Measurements from ENCODE around the gene PRSS57. TPM values are rescaled to one million over a fixed set of nuclear protein-coding genes. Genes with fewer than 3 reads are reported as not detected.
A peak's percentile ranks its signal among the peaks of the same experiment; 100 is the strongest.

PRSS57 gene
- total and polyA plus RNA-seq, 5 donors = not detected

DNA sequence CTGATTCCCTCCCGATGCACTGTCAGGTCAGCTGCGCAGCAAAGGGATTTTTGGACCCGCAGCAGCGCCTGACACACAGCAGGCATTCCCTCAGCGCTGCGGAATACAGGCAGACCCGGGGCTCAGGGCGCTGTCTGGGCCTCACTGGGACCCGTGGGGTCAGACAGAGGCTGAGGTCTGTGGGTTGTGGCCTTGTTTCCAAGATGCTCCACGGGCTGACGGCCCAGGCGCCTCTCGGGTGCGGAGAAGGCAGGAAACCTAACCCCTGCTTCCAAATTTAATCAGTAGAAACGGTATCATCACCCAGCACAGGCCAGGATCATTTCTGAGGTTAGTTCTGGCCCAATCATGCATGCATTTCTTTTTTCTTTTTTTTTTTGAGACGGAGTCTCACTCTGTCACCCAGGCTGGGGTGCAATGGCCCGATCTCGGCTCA, 31.6 kb downstream of the PRSS57 start:
- no peaks in the 10 kb centered on the region for H3K27me3 ChIP-seq (ENCODE audit: control insufficient read depth, insufficient read depth)
- H3K9me3 ChIP-seq (ENCODE audit: control insufficient read depth, low read length) = no peaks in the 10 kb centered on the region
- H3K4me3 ChIP-seq (ENCODE audit: low read length) = peak overlapping the region; percentile 45
- 53% methylated on average over 18 of the region's 18 CpGs for WGBS
- intact Hi-C loops (cut with DNase I) = loop anchor here in 3 of 4 donors (2.0 to 5.0 kb wide), 2 partner anchors 71 to 131 kb away; partner anchors contain the start of gene CDC34 (in 1 of the 3)
- DNase-seq (no peak), ATAC-seq (peak; percentile 6 to 9)
- H3K4me1 ChIP-seq (ENCODE audit: control insufficient read depth, insufficient read depth, low read length) = peaks cover 9% of the 10 kb centered on the region
- peak overlapping the region; percentile 96 for H3K27ac ChIP-seq (ENCODE audit: low read length)

DNA sequence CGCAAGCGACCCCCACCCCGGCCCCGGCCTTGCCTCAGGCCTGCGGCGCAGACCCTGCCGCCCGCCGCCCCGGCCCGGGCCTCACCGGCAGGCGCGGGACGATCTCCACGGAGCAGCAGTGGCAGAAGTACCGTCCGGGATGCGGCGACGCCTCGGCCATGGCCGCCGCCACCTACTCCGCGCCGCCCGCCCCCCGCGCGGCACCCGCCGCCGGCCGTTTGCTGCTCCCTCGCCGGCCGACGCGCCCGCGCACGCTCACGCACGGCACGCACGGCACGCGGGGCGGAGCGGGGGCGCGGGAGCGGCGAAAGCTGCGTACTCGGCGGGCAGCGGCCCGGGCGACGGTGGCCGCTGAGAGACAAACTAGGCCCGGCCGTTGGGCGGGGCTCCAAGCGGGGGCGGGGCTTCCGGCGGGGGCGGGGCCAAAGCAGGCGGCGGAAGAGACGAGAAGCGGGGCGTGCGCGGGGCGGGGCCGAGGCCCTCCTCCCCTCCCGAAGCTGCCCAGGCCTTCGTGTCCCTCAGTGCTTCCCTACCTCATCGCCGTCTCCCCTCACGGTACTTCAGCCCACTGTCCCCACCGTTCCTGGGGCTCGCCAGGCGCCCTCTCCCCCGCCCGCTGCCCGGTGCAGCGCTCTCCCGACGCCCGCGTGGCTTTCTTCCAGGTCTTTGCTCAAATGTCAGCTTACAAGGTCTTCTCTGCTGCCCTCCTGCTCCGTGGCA, 32.1 kb downstream of the PRSS57 start, which contains the start of gene RNF126:
Gene RNF126, minus strand, starts transcription at position 253 of the 720 bp plus-strand sequence. Its CDS starts 93 bp downstream, at position 160.
- DNase-seq = peak; percentile 92 to 98 (median 97)
- H3K4me3 ChIP-seq (ENCODE audit: low read length) = peak within 1 kb of the TSS; percentile 94
- intact Hi-C loops (cut with DNase I) = loop anchor here in 1 of 4 donors (5.0 kb wide), 1 partner anchor 131 kb away; the partner anchor contains the start of gene CDC34
- no peaks in the 10 kb centered on the region for H3K9me3 ChIP-seq (ENCODE audit: control insufficient read depth, low read length)
- H3K4me1 ChIP-seq (ENCODE audit: control insufficient read depth, insufficient read depth, low read length) = peaks cover 9% of the 10 kb centered on the region
- 1% methylated on average over 97 of the region's 97 CpGs for WGBS
- no peaks in the 10 kb centered on the region for H3K27me3 ChIP-seq (ENCODE audit: control insufficient read depth, insufficient read depth)
- peak within 1 kb of the TSS; percentile 96 for H3K27ac ChIP-seq (ENCODE audit: low read length)
- ATAC-seq = peak; percentile 77 to 85

DNA sequence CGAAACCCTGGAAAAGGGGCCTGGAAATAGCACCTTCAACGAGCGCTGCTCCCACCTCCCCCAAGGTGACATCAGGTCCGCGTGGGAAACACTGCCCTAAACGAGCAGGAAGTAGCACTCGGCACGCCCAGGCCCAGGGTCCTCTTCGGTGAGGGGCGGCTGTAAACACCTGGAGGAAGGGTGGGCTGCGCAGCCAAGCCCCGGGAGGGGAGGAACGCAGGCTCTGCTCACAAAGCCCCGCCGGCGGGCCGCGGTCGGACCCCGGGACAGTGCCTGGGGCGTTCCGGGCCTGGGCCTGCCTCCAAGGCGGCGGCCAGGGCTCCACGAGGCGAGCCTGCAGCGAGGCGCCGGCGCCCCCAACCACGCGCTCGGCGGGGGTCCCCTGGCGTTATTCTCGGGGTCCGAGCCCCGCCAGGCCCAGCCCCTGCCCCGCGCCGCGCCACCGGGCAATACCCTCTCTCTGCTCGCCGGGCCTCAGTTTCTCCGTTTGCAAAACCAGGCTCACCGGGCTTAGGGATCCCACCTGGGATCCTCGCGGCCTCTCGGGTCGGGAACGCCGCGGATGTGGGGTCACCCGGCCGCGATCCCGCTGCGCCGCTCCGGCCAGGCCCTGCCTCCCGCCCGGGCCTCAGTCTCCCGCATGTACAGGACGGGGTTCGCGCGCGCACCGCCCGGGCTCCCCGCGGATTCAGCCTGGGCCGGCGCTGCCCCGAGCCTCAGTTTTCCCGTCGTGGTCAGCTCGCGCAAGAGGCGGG, 32.9 kb downstream of the PRSS57 start:
- Histone ChIP-seq H3K4me3 (ENCODE audit: low read length) (peak overlapping the region; percentile 94), H3K4me1 (ENCODE audit: control insufficient read depth, insufficient read depth, low read length) (peaks cover 9% of the 10 kb centered on the region), H3K27ac (ENCODE audit: low read length) (peak overlapping the region; percentile 79), H3K9me3 (ENCODE audit: control insufficient read depth, low read length) (no peaks in the 10 kb centered on the region), H3K27me3 (ENCODE audit: control insufficient read depth, insufficient read depth) (no peaks in the 10 kb centered on the region)
- under 1% methylated on average over 81 of the region's 81 CpGs for WGBS
- intact Hi-C loops (cut with DNase I) = loop anchor here in 1 of 4 donors (5.0 kb wide), 1 partner anchor 130 kb away; the partner anchor contains the start of gene CDC34
- peak in 1 of 3 donors; percentile 75 for DNase-seq
- peak in 1 of 2 donors; percentile 2 for ATAC-seq

DNA sequence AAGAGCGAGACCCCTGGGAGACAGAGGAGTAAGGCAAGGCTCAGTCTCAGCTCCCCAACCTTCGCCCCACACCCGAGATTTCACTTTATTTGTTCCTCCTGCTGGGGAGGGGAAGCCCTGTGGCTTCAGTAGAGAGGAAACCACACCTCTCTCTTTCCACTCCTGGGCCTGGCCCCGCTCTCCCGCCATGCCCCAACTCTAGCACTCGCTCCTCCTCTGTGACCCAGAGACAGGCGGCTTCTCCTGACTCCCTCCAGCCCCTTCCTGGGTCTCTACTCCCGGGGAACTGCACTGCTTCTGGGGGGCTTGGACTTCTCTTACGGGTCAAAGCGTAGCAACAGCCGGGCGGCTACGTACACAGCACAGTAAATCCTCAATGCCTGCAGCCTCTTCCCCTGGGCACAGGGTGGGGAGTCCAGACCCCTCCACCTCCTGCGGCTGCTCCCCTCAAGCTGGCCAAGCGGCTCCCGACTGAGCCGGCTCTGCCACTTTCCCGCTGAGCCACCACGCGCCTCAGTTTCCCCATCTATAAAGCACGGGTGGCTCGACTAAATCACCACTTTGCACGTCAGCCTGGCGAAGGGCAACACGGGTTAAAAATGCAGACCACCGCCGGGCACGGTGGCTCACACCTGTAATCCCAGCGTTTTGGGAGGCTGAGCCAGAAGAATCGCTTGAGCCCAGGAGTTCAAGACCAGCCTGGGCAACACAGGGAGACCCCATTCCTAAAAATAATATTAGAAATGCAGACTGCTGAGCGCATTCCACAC, 33.6 kb downstream of the PRSS57 start:
- peaks cover 9% of the 10 kb centered on the region for H3K4me1 ChIP-seq (ENCODE audit: control insufficient read depth, insufficient read depth, low read length)
- peak overlapping the region; percentile 94 for H3K4me3 ChIP-seq (ENCODE audit: low read length)
- H3K9me3 ChIP-seq (ENCODE audit: control insufficient read depth, low read length) = no peaks in the 10 kb centered on the region
- peak overlapping the region; percentile 79 for H3K27ac ChIP-seq (ENCODE audit: low read length)
- intact Hi-C loops (cut with DNase I) = loop anchor here in 1 of 4 donors (5.0 kb wide), 1 partner anchor 129 kb away; the partner anchor contains the start of gene CDC34
- DNase-seq (no peak), ATAC-seq (peak in 1 of 2 donors; percentile 50)
- no peaks in the 10 kb centered on the region for H3K27me3 ChIP-seq (ENCODE audit: control insufficient read depth, insufficient read depth)
- WGBS = 21% methylated on average over 31 of the region's 31 CpGs

DNA sequence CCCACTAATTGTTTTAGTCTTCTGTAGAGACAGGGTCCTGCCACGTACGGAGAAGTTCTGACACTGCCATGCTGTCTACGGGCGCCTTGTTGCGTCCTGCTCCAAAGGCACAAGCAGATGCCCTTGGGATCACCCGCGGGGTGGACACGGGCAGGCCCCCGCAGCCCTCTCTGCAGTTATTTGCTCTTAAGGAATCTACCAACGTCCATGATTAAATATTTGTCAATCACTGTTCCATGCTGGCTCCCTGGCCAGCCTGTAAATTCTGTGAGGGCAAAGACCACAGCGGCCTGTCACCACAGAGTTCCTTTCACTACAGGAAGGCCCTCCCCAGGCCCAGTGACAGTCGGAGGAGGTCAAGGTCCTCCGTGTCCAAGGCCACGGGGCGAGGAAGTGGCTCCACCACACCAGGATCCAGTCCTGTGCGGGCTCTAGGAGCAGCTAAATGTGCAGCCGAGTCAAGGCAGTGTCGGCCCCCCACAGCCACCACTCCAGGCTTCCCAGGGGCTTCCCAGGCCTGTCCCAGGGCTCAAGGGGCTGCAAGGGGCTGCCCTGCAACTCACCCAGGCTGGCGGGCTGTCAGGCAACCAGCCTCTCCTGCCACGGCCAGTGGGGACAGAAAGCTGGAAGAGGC, 34.3 kb downstream of the PRSS57 start:
- DNase-seq (peak in 1 of 3 donors; percentile 56), ATAC-seq (no peak)
- 43% methylated on average over 20 of the region's 20 CpGs for WGBS
- Histone ChIP-seq H3K4me3 (ENCODE audit: low read length) (peak overlapping the region; percentile 94), H3K27me3 (ENCODE audit: control insufficient read depth, insufficient read depth) (no peaks in the 10 kb centered on the region), H3K9me3 (ENCODE audit: control insufficient read depth, low read length) (no peaks in the 10 kb centered on the region), H3K27ac (ENCODE audit: low read length) (peak overlapping the region; percentile 51), H3K4me1 (ENCODE audit: control insufficient read depth, insufficient read depth, low read length) (peaks cover 9% of the 10 kb centered on the region)
- intact Hi-C loops (cut with DNase I) = loop anchor here in 1 of 4 donors (5.0 kb wide), 1 partner anchor 129 kb away; the partner anchor contains the start of gene CDC34

DNA sequence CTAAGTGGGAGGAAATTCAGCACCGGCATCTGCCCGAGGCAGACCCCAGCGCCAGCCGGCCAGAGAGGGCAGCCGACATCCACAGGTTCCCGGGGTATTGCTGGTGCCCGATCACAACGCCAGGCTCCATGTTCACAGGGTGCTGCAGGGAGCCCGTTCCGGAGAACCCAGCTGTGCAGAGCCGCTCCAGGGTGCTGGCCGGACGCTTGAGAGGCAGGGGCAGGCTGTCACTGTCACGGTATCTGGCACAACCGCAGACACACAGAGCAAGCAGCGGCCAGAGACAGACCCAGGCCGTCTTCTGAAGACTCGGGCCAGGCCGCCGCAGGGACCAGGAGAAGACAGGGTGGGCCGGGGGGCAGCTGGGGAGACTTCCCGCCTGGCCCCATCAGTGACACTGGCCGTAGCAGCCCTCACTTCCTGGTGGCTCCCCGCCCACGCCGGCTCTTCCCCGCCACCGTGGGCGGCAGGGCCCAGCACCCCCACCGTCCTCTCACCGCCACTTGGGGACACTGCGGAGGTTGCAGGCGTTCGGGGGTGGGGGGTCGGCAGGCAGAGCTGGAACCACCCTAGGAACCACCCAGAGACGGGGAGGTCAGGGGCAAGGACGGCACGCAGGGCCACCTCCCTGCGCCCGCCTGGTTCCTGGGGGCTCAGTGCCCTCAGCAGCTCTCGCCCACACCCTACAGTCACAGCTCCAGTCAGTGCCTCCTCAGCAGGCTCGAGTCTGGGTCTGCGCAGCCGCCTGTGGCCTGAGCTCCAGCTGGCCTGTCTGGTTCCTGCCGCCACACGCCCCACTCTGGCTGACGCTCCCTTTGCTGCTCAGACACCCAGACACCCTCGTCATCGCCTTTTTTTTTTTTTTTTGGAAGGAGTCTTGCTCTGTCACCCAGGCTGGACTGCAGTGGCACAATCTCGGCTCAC, 36.1 kb downstream of the PRSS57 start:
- WGBS = 56% methylated on average over 50 of the region's 50 CpGs
- Histone ChIP-seq H3K4me3 (ENCODE audit: low read length) (no peak overlapping the region), H3K4me1 (ENCODE audit: control insufficient read depth, insufficient read depth, low read length) (peaks cover 9% of the 10 kb centered on the region), H3K27ac (ENCODE audit: low read length) (peak overlapping the region; percentile 21), H3K27me3 (ENCODE audit: control insufficient read depth, insufficient read depth) (no peaks in the 10 kb centered on the region), H3K9me3 (ENCODE audit: control insufficient read depth, low read length) (no peaks in the 10 kb centered on the region)
- intact Hi-C loops (cut with DNase I) = no loop called here
- ATAC-seq (peak; percentile 47 to 59), DNase-seq (peak; percentile 87 to 92 (median 91))

DNA sequence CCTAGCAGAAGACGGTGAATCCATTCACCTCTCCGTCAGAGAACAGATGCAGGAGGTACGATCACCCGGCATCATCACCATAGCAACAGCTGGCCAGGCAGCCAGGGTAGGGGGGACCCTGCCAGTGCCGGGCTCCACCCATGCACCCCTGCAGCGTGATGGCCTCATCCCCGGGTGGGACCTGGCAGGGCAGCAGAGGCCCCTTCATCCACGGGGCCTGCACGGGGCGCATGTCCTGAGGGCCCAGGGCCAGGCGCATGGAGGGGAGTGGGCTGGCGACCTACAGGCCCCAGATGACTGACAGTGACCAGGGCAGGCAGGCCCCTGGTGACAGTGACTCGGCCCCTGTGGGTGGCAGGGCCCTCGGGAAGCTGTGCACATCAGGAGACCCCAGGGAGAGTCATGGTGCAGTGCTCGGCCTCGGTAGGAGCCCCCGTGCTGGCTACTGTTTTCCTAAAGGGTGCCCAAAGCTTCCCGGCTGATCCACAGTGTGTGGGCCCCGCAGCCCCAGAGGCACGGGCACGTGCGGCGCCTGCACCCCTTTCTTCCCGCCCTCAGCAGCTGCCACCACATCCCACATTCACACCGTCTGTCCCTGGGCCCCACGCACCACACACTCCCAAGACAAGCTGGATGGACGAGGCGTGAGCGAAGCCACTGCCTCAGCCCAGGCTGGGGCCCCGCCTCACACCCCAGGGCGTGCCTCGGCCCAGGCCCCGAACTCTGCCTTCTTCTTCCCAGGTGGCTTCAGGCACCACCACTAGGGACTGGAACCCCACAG, 37.0 kb downstream of the PRSS57 start:
- H3K27ac ChIP-seq (ENCODE audit: low read length) = no peak overlapping the region
- intact Hi-C loops (cut with DNase I) = no loop called here

DNA sequence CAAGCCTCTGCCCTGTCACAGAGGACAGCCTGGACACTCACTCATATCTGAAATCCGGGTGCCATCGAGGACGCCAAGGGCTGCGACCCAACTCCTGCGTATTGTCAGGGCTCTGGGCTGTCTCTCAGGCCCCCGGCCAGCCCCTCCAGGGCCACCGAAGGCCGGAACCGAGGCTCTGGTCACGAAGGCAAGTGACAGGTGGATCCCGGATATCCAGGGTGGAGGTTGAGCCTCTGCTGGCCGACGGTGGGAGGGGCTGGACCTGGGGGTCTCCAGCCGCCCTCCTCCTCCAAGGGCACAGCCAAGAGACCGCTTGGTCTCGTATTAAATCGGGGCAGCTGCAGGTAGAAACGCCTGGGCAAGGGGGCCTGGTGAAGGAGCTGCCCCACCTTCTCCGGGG, 37.6 kb downstream of the PRSS57 start:
- WGBS = 86% methylated on average over 19 of the region's 19 CpGs
- H3K27me3 ChIP-seq (ENCODE audit: control insufficient read depth, insufficient read depth) = no peaks in the 10 kb centered on the region
- H3K27ac ChIP-seq (ENCODE audit: low read length) = no peak overlapping the region
- DNase-seq = no peak
- intact Hi-C loops (cut with DNase I) = no loop called here
- no peak overlapping the region for H3K4me3 ChIP-seq (ENCODE audit: low read length)
- no peaks in the 10 kb centered on the region for H3K9me3 ChIP-seq (ENCODE audit: control insufficient read depth, low read length)
- H3K4me1 ChIP-seq (ENCODE audit: control insufficient read depth, insufficient read depth, low read length) = peaks cover 6% of the 10 kb centered on the region
- ATAC-seq = no peak

More for the DNA sequence above, 37.0 kb downstream of the PRSS57 start:
- WGBS = 81% methylated on average over 33 of the region's 33 CpGs
- H3K27me3 ChIP-seq (ENCODE audit: control insufficient read depth, insufficient read depth) = no peaks in the 10 kb centered on the region
- ATAC-seq (no peak), DNase-seq (no peak)
- H3K9me3 ChIP-seq (ENCODE audit: control insufficient read depth, low read length) = no peaks in the 10 kb centered on the region
- H3K4me3 ChIP-seq (ENCODE audit: low read length) = no peak overlapping the region
- H3K4me1 ChIP-seq (ENCODE audit: control insufficient read depth, insufficient read depth, low read length) = peaks cover 6% of the 10 kb centered on the region
